PC-3 (cell line): ENCODE results near the gene C1QTNF9. TPM values are rescaled to one million over a fixed set of nuclear protein-coding genes. Genes with fewer than 3 reads are reported as not detected.

Experiments used
- ATAC-seq: fragments of 200-7000 bp; cut with Tn5 transposase; 2 replicates; pipeline ENCODE4 v1.9.1; 2020; ENCODE audit warnings: mild to moderate bottlenecking, moderate library complexity
- BruUV-seq: library from RNA; stranded (reverse); fragments of 400-500 nt; replicated peaks from 2 replicates; lab custom pipeline; 2021; lab: Mats Ljungman, UMichigan
- CTCF ChIA-PET: fragments of 300-600 bp; sonication (Branson Sonifier 250); formaldehyde crosslinking; loops from one replicate; lab custom pipeline; 2022; ENCODE audit warnings: antibody characterized with exemption; lab: Charles Lee
- POLR2A ChIA-PET: fragments of 300-600 bp; sonication (Branson Sonifier 250); formaldehyde crosslinking; loops from one replicate; lab custom pipeline; 2022; ENCODE audit warnings: antibody characterized with exemption; ENCODE audit not compliant: unreplicated experiment; lab: Charles Lee
- DNase-seq: peaks from one replicate; pipeline ENCODE4 v3.0.0-alpha.2; 2015
- H2AFZ ChIP-seq: fragments of 300-600 bp; sonication (generic); 2 replicates; pipeline ENCODE4 v1.6.0; 2016; ENCODE audit warnings: antibody characterized with exemption, low read length
- H3F3A ChIP-seq: fragments of 300-600 bp; sonication (generic); one replicate; pipeline ENCODE4 v1.6.0; 2017; ENCODE audit warnings: antibody characterized with exemption, low read length, control low read depth, mild to moderate bottlenecking; ENCODE audit not compliant: unreplicated experiment
- H3K27ac ChIP-seq: fragments of 300-600 bp; sonication (generic); 2 replicates; pipeline ENCODE4 v1.5.1; 2016; ENCODE audit warnings: mild to moderate bottlenecking, low read length
- H3K27me3 ChIP-seq: fragments of 300-600 bp; sonication (generic); 2 replicates; pipeline ENCODE4 v1.6.1; 2016; ENCODE audit warnings: low read length, mixed read lengths
- H3K36me3 ChIP-seq: fragments of 300-600 bp; sonication (generic); 2 replicates; pipeline ENCODE4 v1.6.1; 2016; ENCODE audit warnings: low read depth, mixed run types, low read length, mixed read lengths
- H3K4me1 ChIP-seq: fragments of 300-600 bp; sonication (generic); 2 replicates; pipeline ENCODE4 v1.5.1; 2016; ENCODE audit warnings: low read length; ENCODE audit not compliant: insufficient read depth
- H3K4me2 ChIP-seq: fragments of 300-600 bp; sonication (generic); 2 replicates; pipeline ENCODE4 v1.6.0; 2016; ENCODE audit warnings: low read length
- H3K4me3 ChIP-seq: fragments of 300-600 bp; sonication (generic); 2 replicates; pipeline ENCODE4 v1.5.1; 2016; ENCODE audit warnings: mild to moderate bottlenecking, low read length, mixed read lengths
- H3K79me2 ChIP-seq: fragments of 300-600 bp; sonication (generic); 2 replicates; pipeline ENCODE4 v1.6.1; 2017; ENCODE audit warnings: low read length, mixed read lengths
- H3K9ac ChIP-seq: fragments of 300-600 bp; sonication (generic); 2 replicates; pipeline ENCODE4 v1.6.0; 2016; ENCODE audit warnings: mild to moderate bottlenecking, low read length
- H3K9me2 ChIP-seq: fragments of 300-600 bp; sonication (generic); replicated peaks from 2 replicates; pipeline ENCODE4 v1.6.1; 2016; ENCODE audit warnings: mixed run types, low read length, mixed read lengths
- H3K9me3 ChIP-seq: fragments of 300-600 bp; sonication (generic); 2 replicates; pipeline ENCODE4 v1.6.1; 2016; ENCODE audit warnings: low read length, mixed read lengths
- H4K20me1 ChIP-seq: fragments of 300-600 bp; sonication (generic); 2 replicates; pipeline ENCODE4 v1.6.1; 2016; ENCODE audit warnings: low read length, mixed read lengths
- EZH2 ChIP-seq: fragments of 300-600 bp; sonication (generic); IDR thresholded peaks from one replicate; pipeline ENCODE4 v1.6.1; 2017; ENCODE audit warnings: antibody characterized with exemption, mild to moderate bottlenecking, low read length; ENCODE audit not compliant: unreplicated experiment
- EZH2phosphoT487 ChIP-seq: fragments of 300-600 bp; sonication (generic); IDR thresholded peaks from 2 replicates; pipeline ENCODE4 v1.6.1; 2018; ENCODE audit warnings: mild to moderate bottlenecking, antibody characterized with exemption, low read length, borderline replicate concordance
- intact Hi-C: fragments of 100-400 bp; cut with micrococcal nuclease; formaldehyde crosslinking; loops from 2 replicates; pipeline ENCODE4 v1.9.0; 2023
- total RNA-seq: library from RNA; depleted of rRNA; stranded (reverse); fragments of >200 nt; gene quantifications from 2 replicates; pipeline ENCODE4 v1.2.3, GENCODE V29; 2014
- TF ChIP-seq, protein P1 (sequence below): fragments of 300-600 bp; sonication (generic); conservative IDR thresholded peaks from 2 replicates; pipeline ENCODE4 v1.5.1; 2017; ENCODE audit warnings: antibody characterized with exemption, low read depth, mild to moderate bottlenecking, low read length

Gene C1QTNF9
- total RNA-seq, 1 experiment from 2014 or later, result 0.11 TPM

DNA sequence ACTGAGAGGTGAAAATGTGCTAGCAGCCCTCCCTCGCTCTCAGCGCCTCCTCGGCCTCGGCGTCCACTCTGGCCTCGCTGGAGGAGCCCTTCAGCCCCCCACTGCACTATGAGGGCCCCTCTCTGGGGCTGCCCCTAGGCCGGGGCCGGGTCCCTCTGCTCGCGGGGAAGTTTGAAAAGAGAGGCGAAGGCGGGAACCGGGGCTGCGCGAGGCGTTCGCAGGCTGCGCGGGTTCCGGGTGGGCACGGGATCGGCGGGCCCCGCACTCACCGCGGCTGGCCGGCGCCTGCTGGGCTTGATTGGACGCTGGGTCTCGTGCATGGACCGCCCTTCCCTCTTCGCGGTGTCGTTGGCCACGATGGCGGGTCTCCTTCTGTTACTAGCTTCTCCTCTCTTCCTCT lies 29.3 kb downstream of the C1QTNF9 start:
- Histone ChIP-seq H3K27me3 (no peaks in the 10 kb centered on the region), H3K9ac (no peak overlapping the region), H3F3A (no peaks in the 10 kb centered on the region), H4K20me1 (no peaks in the 10 kb centered on the region), H3K4me2 (no peak overlapping the region), H3K9me2 (no peaks in the 10 kb centered on the region), H3K79me2 (no peaks in the 10 kb centered on the region), H3K27ac (no peak overlapping the region), H3K4me1 (peaks cover 10% of the 10 kb centered on the region), H2AFZ (no peak overlapping the region), H3K4me3 (no peak overlapping the region), H3K9me3 (no peaks in the 10 kb centered on the region), H3K36me3 (no peaks in the 10 kb centered on the region)
- ChIA-PET CTCF (no interaction called here), POLR2A (no interaction called here)
- TF ChIP-seq EZH2 (no peak), EZH2phosphoT487 (no peak)
- TF ChIP-seq, protein P1, sequence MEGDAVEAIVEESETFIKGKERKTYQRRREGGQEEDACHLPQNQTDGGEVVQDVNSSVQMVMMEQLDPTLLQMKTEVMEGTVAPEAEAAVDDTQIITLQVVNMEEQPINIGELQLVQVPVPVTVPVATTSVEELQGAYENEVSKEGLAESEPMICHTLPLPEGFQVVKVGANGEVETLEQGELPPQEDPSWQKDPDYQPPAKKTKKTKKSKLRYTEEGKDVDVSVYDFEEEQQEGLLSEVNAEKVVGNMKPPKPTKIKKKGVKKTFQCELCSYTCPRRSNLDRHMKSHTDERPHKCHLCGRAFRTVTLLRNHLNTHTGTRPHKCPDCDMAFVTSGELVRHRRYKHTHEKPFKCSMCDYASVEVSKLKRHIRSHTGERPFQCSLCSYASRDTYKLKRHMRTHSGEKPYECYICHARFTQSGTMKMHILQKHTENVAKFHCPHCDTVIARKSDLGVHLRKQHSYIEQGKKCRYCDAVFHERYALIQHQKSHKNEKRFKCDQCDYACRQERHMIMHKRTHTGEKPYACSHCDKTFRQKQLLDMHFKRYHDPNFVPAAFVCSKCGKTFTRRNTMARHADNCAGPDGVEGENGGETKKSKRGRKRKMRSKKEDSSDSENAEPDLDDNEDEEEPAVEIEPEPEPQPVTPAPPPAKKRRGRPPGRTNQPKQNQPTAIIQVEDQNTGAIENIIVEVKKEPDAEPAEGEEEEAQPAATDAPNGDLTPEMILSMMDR, result no peak
- no peak for ATAC-seq
- intact Hi-C loops, result no loop called here
- no TSS peak for BruUV-seq
- no peak for DNase-seq

DNA sequence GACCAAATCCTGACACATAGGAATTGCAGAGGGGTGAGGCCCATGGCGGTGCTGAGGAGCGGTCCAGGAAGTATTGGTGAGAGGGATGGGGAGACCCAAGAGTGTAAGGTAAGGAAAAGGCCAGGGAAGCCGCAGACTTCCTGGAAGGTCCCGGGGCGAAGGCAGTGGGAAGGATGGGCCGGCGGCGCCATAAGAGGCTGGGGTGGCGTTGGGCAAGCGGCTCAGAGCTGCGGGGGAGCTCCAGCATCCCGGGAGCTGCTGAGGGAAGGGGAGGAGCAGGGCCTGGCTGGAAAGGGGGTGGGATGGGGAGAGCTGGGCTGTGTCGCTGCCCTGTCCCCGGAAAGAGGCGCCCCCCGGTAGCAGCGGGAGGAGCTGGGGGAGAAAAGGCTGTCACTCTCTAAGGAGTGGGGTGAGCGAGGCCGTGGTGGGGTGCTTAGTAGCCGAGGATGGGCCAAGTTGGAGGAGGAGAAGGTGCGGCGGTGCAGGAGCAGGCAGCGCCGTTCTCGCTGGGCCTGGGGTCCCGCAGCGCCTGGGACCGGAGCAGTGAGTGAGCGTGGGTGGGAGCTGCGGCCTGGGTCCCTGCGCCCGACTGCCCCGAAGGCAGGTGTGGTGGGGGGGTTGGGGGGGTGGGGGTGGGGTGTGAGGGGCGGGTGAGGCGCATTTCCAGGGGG lies 30.7 kb downstream of the C1QTNF9 start:
- Histone ChIP-seq H2AFZ (no peak overlapping the region), H3K9ac (no peak overlapping the region), H3K4me3 (no peak overlapping the region), H3K4me2 (no peak overlapping the region), H3K4me1 (peaks cover 10% of the 10 kb centered on the region), H3K79me2 (no peaks in the 10 kb centered on the region), H3K27me3 (no peaks in the 10 kb centered on the region), H3K9me2 (no peaks in the 10 kb centered on the region), H3K36me3 (no peaks in the 10 kb centered on the region), H3K27ac (no peak overlapping the region), H3K9me3 (no peaks in the 10 kb centered on the region), H3F3A (no peaks in the 10 kb centered on the region), H4K20me1 (no peaks in the 10 kb centered on the region)
- POLR2A ChIA-PET, result no interaction called here
- intact Hi-C loops, result no loop called here
- BruUV-seq, result no TSS peak
- no peak for DNase-seq
- CTCF ChIA-PET, result no interaction called here
- no peak for ATAC-seq
- TF ChIP-seq, protein P1, result no peak
- no peak for TF ChIP-seq EZH2phosphoT487

DNA sequence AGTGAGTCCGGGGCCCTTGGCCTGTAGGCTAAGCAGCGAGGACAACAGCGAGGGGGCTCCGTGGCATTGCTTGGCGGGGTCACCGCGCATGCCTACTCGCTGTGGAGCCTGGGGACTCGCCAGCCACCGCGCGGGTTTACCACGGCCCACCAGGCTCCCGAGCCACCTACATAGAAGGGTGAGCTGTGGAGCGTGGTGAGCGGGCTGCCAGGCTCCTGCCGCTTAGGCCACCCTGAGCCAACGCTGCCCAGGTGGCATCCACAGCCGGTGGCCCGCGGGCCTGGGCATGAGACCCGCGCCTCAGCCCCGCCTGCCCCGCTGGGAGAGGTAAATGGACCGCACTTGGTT lies 31.2 kb downstream of the C1QTNF9 start:
- intact Hi-C loops, result no loop called here

More for the DNA sequence above, 31.2 kb downstream of the C1QTNF9 start:
- ATAC-seq (no peak), DNase-seq (no peak)
- Histone ChIP-seq H3K27me3 (no peaks in the 10 kb centered on the region), H3K27ac (no peak overlapping the region), H3K36me3 (no peaks in the 10 kb centered on the region), H3K4me3 (no peak overlapping the region), H4K20me1 (no peaks in the 10 kb centered on the region), H3K9me3 (no peaks in the 10 kb centered on the region), H2AFZ (no peak overlapping the region), H3K4me2 (no peak overlapping the region), H3K79me2 (no peaks in the 10 kb centered on the region), H3F3A (no peaks in the 10 kb centered on the region), H3K9ac (no peak overlapping the region), H3K4me1 (peaks cover 10% of the 10 kb centered on the region), H3K9me2 (no peaks in the 10 kb centered on the region)
- TF ChIP-seq EZH2phosphoT487 (no peak), EZH2 (no peak)
- TF ChIP-seq, protein P1, result no peak
- ChIA-PET POLR2A (no interaction called here), CTCF (no interaction called here)
- no TSS peak for BruUV-seq
